CD8-positive, alpha-beta memory T cell (primary cell): ENCODE measurements around the gene TRAM2. TPM values are rescaled to one million over a fixed set of nuclear protein-coding genes. Genes with fewer than 3 reads are reported as not detected.
A peak's percentile ranks its signal among the peaks of the same experiment; 100 is the strongest.

ENCODE experiments used
- CTCF ChIA-PET: fragments of 350-600 bp; sonication (Branson Sonifier 250); formaldehyde crosslinking; loops from one replicate; lab custom pipeline; 2021; ENCODE audit warnings: antibody characterized with exemption; lab: Charles Lee
- POLR2A ChIA-PET: fragments of 350-600 bp; sonication (Branson Sonifier 250); formaldehyde crosslinking; loops from one replicate; lab custom pipeline; 2021; ENCODE audit warnings: antibody characterized with exemption; lab: Charles Lee
- DNase-seq, 5 donors: peaks; one replicate each; pipeline versions ENCODE4 v3.0.0 to v3.0.0-alpha.2; 2020 to 2022; ENCODE audit warnings: mixed read lengths in 1 of 5
- H3K27ac ChIP-seq: one replicate; pipeline ENCODE4 v1.7.0; 2013; ENCODE audit warnings: low read depth, mild to moderate bottlenecking, low read length, moderate library complexity
- H3K27me3 ChIP-seq: 2 replicates; pipeline ENCODE4 v1.7.0; 2013; ENCODE audit warnings: low read length, mild to moderate bottlenecking; ENCODE audit not compliant: insufficient read depth, poor library complexity, severe bottlenecking
- H3K36me3 ChIP-seq: 2 replicates; pipeline ENCODE4 v1.7.0; 2013; ENCODE audit warnings: mild to moderate bottlenecking, low read length, moderate library complexity; ENCODE audit not compliant: insufficient read depth
- H3K4me1 ChIP-seq: 2 replicates; pipeline ENCODE4 v1.7.0; 2013; ENCODE audit warnings: mild to moderate bottlenecking, low read length, moderate library complexity; ENCODE audit not compliant: insufficient read depth
- H3K4me3 ChIP-seq: 2 replicates; pipeline ENCODE4 v1.7.0; 2013; ENCODE audit warnings: mild to moderate bottlenecking, low read length
- H3K9me3 ChIP-seq: 2 replicates; pipeline ENCODE4 v1.7.0; 2013; ENCODE audit warnings: mild to moderate bottlenecking, low read length
- H3K27ac Mint-ChIP-seq, 8 donors: one replicate each; pipeline ENCODE4 v1.8.0; 2020 to 2021; ENCODE audit warnings: mixed read lengths in 8 of 8, mild to moderate bottlenecking in 6 of 8, inconsistent platforms in 3 of 8, moderate library complexity in 3 of 8
- H3K27me3 Mint-ChIP-seq, 2 donors: one replicate each; pipeline ENCODE4 v1.8.0; 2020 to 2021; ENCODE audit warnings: mixed read lengths in 2 of 2, mild to moderate bottlenecking in 1 of 2, moderate library complexity in 1 of 2
- H3K36me3 Mint-ChIP-seq, 3 donors: one replicate each; pipeline ENCODE4 v1.8.0; 2020 to 2021; ENCODE audit warnings: mixed read lengths in 3 of 3, inconsistent platforms in 1 of 3, mild to moderate bottlenecking in 1 of 3
- H3K4me1 Mint-ChIP-seq, 3 donors: one replicate each; pipeline ENCODE4 v1.8.0; 2020 to 2021; ENCODE audit warnings: mixed read lengths in 3 of 3, inconsistent platforms in 1 of 3, mild to moderate bottlenecking in 1 of 3
- H3K4me3 Mint-ChIP-seq, 7 donors: one replicate each; pipeline ENCODE4 v1.8.0; 2020 to 2021; ENCODE audit warnings: mixed read lengths in 7 of 7, mild to moderate bottlenecking in 6 of 7, moderate library complexity in 4 of 7, inconsistent platforms in 2 of 7
- H3K9me3 Mint-ChIP-seq, 5 donors: one replicate each; pipeline ENCODE4 v1.8.0; 2020 to 2022; ENCODE audit warnings: mixed read lengths in 5 of 5, mild to moderate bottlenecking in 3 of 5, moderate library complexity in 2 of 5, inconsistent platforms in 1 of 5
- polyA plus RNA-seq: library from polyadenylated mRNA; unstranded; fragments of 300-500 nt; fragmentation: Illumina TruSeq; gene quantifications from one replicate; pipeline ENCODE4 v1.2.3, GENCODE V29; 2021
- total RNA-seq, 2 experiments: library from RNA; stranded (reverse); gene quantifications; one replicate each; pipeline ENCODE4 v1.2.3, GENCODE V29; 2021

The TRAM2 gene
- total and polyA plus RNA-seq, 3 experiments from 2014 or later: 3.7 to 5.0 (median 4.1) TPM

GRCh38 chr6:52562911-52563310, 13.9 kb downstream of the TRAM2 start:
- DNase-seq: no peak
- Histone ChIP-seq H3K27ac (no peak overlapping the region), H3K36me3 (no peaks in the 10 kb centered on the region), H3K9me3 (no peaks in the 10 kb centered on the region), H3K4me3 (no peak overlapping the region), H3K27me3 (no peaks in the 10 kb centered on the region), H3K4me1 (peaks cover 13% of the 10 kb centered on the region)
- Mint-ChIP-seq H3K4me3 (no peak overlapping the region), H3K4me1 (peaks cover 34 to 67% (median 57%) of the 10 kb centered on the region in 3 donors), H3K9me3 (no peaks in the 10 kb centered on the region), H3K27ac (no peak overlapping the region), H3K27me3 (peaks cover 0 to 2% of the 10 kb centered on the region in 2 donors), H3K36me3 (peaks cover 4 to 11% (median 8%) of the 10 kb centered on the region in 3 donors)
- ChIA-PET CTCF (no interaction called here), POLR2A (no interaction called here)

GRCh38 chr6:52560462-52560861, 16.4 kb downstream of the TRAM2 start:
- ChIA-PET POLR2A (no interaction called here), CTCF (no interaction called here)
- H3K4me3 ChIP-seq: no peak overlapping the region
- peaks cover 0 to 2% of the 10 kb centered on the region in 2 donors for H3K27me3 Mint-ChIP-seq
- no peaks in the 10 kb centered on the region for H3K9me3 Mint-ChIP-seq
- no peaks in the 10 kb centered on the region for H3K27me3 ChIP-seq
- no peak overlapping the region for H3K27ac Mint-ChIP-seq
- no peaks in the 10 kb centered on the region for H3K9me3 ChIP-seq
- H3K36me3 Mint-ChIP-seq: peaks cover 4 to 11% (median 8%) of the 10 kb centered on the region in 3 donors
- no peak overlapping the region for H3K27ac ChIP-seq
- no peak for DNase-seq
- no peak overlapping the region for H3K4me3 Mint-ChIP-seq
- H3K4me1 Mint-ChIP-seq: peaks cover 16 to 54% (median 40%) of the 10 kb centered on the region in 3 donors
- H3K36me3 ChIP-seq: no peaks in the 10 kb centered on the region
- H3K4me1 ChIP-seq: no peaks in the 10 kb centered on the region

GRCh38 chr6:52558266-52559000, 18.4 kb downstream of the TRAM2 start:
- Histone ChIP-seq H3K4me3 (no peak overlapping the region), H3K9me3 (no peaks in the 10 kb centered on the region), H3K27ac (no peak overlapping the region), H3K4me1 (peaks cover 4% of the 10 kb centered on the region), H3K36me3 (no peaks in the 10 kb centered on the region), H3K27me3 (no peaks in the 10 kb centered on the region)
- peaks cover 4 to 11% (median 9%) of the 10 kb centered on the region in 3 donors for H3K36me3 Mint-ChIP-seq
- no peak overlapping the region for H3K27ac Mint-ChIP-seq
- CTCF ChIA-PET: no interaction called here
- no peak for DNase-seq
- H3K4me3 Mint-ChIP-seq: no peak overlapping the region
- no peaks in the 10 kb centered on the region for H3K9me3 Mint-ChIP-seq
- no peaks in the 10 kb centered on the region for H3K27me3 Mint-ChIP-seq
- POLR2A ChIA-PET: no interaction called here
- H3K4me1 Mint-ChIP-seq: peaks cover 9 to 45% (median 30%) of the 10 kb centered on the region in 3 donors

- CTCF ChIA-PET: interaction anchor here (0.7 kb wide), 1 partner anchor 22 kb away, joined by 3 read pairs; no protein-coding TSS in a partner anchor
- H3K4me1 ChIP-seq: peaks cover 6% of the 10 kb centered on the region
- Mint-ChIP-seq H3K4me1 (peaks cover 13 to 48% (median 32%) of the 10 kb centered on the region in 3 donors), H3K9me3 (no peaks in the 10 kb centered on the region), H3K27ac (no peak overlapping the region), H3K27me3 (no peaks in the 10 kb centered on the region), H3K4me3 (no peak overlapping the region), H3K36me3 (peaks cover 4 to 13% (median 11%) of the 10 kb centered on the region in 3 donors)
- H3K27me3 ChIP-seq: no peaks in the 10 kb centered on the region
- H3K36me3 ChIP-seq: no peaks in the 10 kb centered on the region
- POLR2A ChIA-PET: no interaction called here
- no peak overlapping the region for H3K4me3 ChIP-seq
- H3K9me3 ChIP-seq: no peaks in the 10 kb centered on the region
- DNase-seq: no peak
- no peak overlapping the region for H3K27ac ChIP-seq
Measured at GRCh38 chr6:52557389-52558265, 19.2 kb downstream of the TRAM2 start.

- Mint-ChIP-seq H3K36me3 (peaks cover 0 to 11% (median 5%) of the 10 kb centered on the region in 3 donors), H3K27ac (peak overlapping the region in 1 of 8 donors; percentile 89), H3K4me3 (no peak overlapping the region), H3K4me1 (peaks cover 21 to 59% (median 41%) of the 10 kb centered on the region in 3 donors), H3K27me3 (no peaks in the 10 kb centered on the region), H3K9me3 (no peaks in the 10 kb centered on the region)
- Histone ChIP-seq H3K9me3 (no peaks in the 10 kb centered on the region), H3K27me3 (no peaks in the 10 kb centered on the region), H3K4me1 (peaks cover 6% of the 10 kb centered on the region), H3K36me3 (no peaks in the 10 kb centered on the region), H3K27ac (no peak overlapping the region), H3K4me3 (no peak overlapping the region)
- CTCF ChIA-PET: interaction anchor here (1.6 kb wide), 1 partner anchor 11 kb away, joined by 5 read pairs; no protein-coding TSS in a partner anchor
- DNase-seq: no peak
- POLR2A ChIA-PET: no interaction called here
Measured at GRCh38 chr6:52555518-52556233, 21.2 kb downstream of the TRAM2 start.

GRCh38 chr6:52554684-52555280, 22.1 kb downstream of the TRAM2 start:
- H3K27ac Mint-ChIP-seq: no peak overlapping the region
- H3K36me3 Mint-ChIP-seq: peaks cover 0 to 11% (median 5%) of the 10 kb centered on the region in 3 donors
- H3K9me3 ChIP-seq: no peaks in the 10 kb centered on the region
- no peak for DNase-seq
- ChIA-PET POLR2A (no interaction called here), CTCF (no interaction called here)
- H3K27ac ChIP-seq: no peak overlapping the region
- peaks cover 24 to 61% (median 46%) of the 10 kb centered on the region in 3 donors for H3K4me1 Mint-ChIP-seq
- no peak overlapping the region for H3K4me3 Mint-ChIP-seq
- no peaks in the 10 kb centered on the region for H3K27me3 ChIP-seq
- no peaks in the 10 kb centered on the region for H3K36me3 ChIP-seq
- H3K4me1 ChIP-seq: peaks cover 6% of the 10 kb centered on the region
- H3K9me3 Mint-ChIP-seq: no peaks in the 10 kb centered on the region
- no peaks in the 10 kb centered on the region for H3K27me3 Mint-ChIP-seq
- no peak overlapping the region for H3K4me3 ChIP-seq

- Histone ChIP-seq H3K27me3 (no peaks in the 10 kb centered on the region), H3K4me1 (peaks cover 6% of the 10 kb centered on the region), H3K36me3 (no peaks in the 10 kb centered on the region), H3K4me3 (no peak overlapping the region), H3K27ac (no peak overlapping the region), H3K9me3 (no peaks in the 10 kb centered on the region)
- peaks cover 4 to 7% (median 5%) of the 10 kb centered on the region in 3 donors for H3K36me3 Mint-ChIP-seq
- peaks cover 24 to 58% (median 47%) of the 10 kb centered on the region in 3 donors for H3K4me1 Mint-ChIP-seq
- H3K4me3 Mint-ChIP-seq: no peak overlapping the region
- ChIA-PET POLR2A (no interaction called here), CTCF (interaction anchor here (1.5 kb wide), 1 partner anchor 17 kb away, joined by 3 read pairs; no protein-coding TSS in a partner anchor)
- DNase-seq: no peak
- no peaks in the 10 kb centered on the region for H3K9me3 Mint-ChIP-seq
- H3K27me3 Mint-ChIP-seq: no peaks in the 10 kb centered on the region
- H3K27ac Mint-ChIP-seq: no peak overlapping the region
Measured at GRCh38 chr6:52553719-52554118, 23.1 kb downstream of the TRAM2 start.
